ENCODE results near the gene SUCLG2.

GRCh38 chr3:67335813-67336212 lies 318.6 kb downstream of the SUCLG2 start:
- no peak for TF ChIP-seq POLR2AphosphoS5 (IDR thresholded peaks at IDR 0.05; ENCODE audit: low read depth)
- TF ChIP-seq CTCF (IDR thresholded peaks at IDR 0.05; ENCODE audit: insufficient read depth, low read length), result no peak
- TF ChIP-seq REST (IDR thresholded peaks at IDR 0.05; ENCODE audit: insufficient replicate concordance, low read depth), result no peak
- no peak for TF ChIP-seq GABPA (IDR thresholded peaks at IDR 0.05; ENCODE audit: low read depth)

Data from HL-60 (cell line).